ENCODE results near the gene SCRT2.

SCRT2 gene

DNA sequence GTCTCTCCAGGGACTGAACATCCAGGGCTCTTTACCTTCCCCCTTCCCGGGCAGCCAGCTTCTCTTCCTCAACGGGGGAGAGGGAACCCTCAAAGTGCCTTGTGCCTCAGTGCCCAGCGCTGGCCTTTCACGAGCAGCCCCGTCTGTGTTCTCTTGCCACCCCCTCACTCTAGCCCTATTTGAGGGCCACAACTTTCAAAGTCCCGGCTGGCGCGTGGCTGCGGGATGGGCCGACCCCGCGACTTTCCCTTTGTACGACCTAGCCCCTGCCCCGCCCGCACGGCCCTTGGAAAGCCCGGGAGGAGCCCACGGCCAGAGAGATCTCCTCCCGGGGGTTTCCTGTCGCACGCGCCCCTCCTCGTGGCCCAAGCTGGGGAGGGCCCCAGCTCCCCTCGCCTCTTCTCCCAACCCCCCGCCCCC, 559 bp downstream of the SCRT2 start:
- no peak overlapping the region for H3K4me3 ChIP-seq (ENCODE audit: low read length)
- TF ChIP-seq, protein P1, sequence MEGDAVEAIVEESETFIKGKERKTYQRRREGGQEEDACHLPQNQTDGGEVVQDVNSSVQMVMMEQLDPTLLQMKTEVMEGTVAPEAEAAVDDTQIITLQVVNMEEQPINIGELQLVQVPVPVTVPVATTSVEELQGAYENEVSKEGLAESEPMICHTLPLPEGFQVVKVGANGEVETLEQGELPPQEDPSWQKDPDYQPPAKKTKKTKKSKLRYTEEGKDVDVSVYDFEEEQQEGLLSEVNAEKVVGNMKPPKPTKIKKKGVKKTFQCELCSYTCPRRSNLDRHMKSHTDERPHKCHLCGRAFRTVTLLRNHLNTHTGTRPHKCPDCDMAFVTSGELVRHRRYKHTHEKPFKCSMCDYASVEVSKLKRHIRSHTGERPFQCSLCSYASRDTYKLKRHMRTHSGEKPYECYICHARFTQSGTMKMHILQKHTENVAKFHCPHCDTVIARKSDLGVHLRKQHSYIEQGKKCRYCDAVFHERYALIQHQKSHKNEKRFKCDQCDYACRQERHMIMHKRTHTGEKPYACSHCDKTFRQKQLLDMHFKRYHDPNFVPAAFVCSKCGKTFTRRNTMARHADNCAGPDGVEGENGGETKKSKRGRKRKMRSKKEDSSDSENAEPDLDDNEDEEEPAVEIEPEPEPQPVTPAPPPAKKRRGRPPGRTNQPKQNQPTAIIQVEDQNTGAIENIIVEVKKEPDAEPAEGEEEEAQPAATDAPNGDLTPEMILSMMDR (IDR thresholded peaks at IDR 0.05; ENCODE audit: insufficient read depth, low read depth, low read length, missing control alignments), result no peak

GRCh38 chr20:673603-674001, 2.0 kb downstream of the SCRT2 start:
- DNase-seq (ENCODE audit: low read depth), result no peak
- TF ChIP-seq, protein P1 (IDR thresholded peaks at IDR 0.05; ENCODE audit: insufficient read depth, low read depth, low read length, missing control alignments), result no peak
- H3K4me3 ChIP-seq (ENCODE audit: low read length), result no peak overlapping the region

More for the DNA sequence above, 559 bp downstream of the SCRT2 start:
- no peak for DNase-seq (ENCODE audit: low read depth)

DNA sequence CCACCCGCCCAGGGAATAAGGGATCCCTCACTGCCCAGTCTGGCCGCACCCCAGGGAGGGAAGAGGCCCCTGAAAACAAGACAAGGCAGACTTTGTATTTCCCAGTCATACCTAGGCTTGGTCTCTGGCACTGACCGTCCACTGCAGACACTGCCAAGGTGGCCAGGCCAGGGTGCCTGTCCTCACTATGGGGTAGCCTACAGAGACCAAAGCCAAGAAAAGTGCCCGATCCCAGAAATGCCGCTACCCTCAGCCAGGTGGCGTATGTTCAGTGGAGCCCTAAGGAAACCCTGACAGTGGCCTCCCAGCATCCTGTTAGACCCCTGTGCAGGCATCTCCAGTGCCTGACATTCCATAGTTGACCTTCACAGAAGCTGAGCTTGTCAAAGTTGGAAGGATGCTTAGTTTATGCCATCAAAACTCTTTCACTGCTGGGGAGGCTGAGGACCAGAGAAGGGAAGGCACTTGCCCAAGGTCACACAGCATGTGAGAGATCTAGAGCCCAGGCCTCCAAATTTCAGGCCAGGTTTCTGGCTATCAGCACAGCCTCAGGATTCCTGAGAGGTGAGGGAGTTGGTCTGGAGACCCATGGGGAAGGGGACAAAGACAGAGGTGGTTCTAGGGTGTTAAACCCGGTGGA, 2.5 kb downstream of the SCRT2 start:
- TF ChIP-seq, protein P1 (IDR thresholded peaks at IDR 0.05; ENCODE audit: insufficient read depth, low read depth, low read length, missing control alignments), result peak; percentile 18
- no peak for DNase-seq (ENCODE audit: low read depth)
- no peak overlapping the region for H3K4me3 ChIP-seq (ENCODE audit: low read length)

DNA sequence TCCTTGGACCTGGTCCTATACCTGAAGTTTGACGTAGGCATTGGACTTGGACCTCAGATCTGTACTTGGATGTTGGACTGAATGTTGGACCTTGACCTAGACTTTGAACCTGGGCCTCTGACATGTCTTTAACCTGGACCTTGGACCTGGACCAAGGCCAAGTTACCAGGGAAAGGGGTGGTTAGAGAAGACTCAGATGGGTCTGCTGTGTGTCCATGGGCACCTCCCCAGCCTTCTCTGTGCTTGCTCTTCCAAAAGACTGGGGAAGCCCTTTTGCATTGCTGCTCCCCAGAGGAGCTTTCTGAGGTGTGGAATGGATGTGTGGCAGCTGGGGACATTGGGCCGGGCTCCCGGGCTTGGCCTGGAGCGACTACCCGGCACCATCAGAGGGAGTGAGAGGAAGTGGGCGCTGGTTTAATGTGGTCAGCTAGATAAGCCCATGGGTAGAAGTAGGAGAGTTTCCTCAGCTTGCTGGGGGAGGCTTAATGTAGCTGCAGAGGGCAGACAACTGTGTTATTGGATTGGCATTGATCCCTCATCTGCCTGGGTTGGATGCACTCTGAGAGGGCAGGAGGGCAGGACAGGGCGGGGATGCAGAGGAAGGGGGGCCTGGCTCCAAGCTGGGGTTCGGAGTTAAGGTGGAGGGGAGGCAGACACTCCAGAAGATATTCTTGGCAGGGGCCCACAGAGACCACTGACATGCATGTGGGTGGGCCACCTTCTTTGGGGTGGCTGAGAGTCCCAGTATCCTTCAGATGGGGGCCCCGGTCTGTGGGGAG, 4.2 kb downstream of the SCRT2 start:
- H3K4me3 ChIP-seq (ENCODE audit: low read length), result no peak overlapping the region
- DNase-seq (ENCODE audit: low read depth), result no peak
- TF ChIP-seq, protein P1 (IDR thresholded peaks at IDR 0.05; ENCODE audit: insufficient read depth, low read depth, low read length, missing control alignments), result no peak

GRCh38 chr20:669573-669972, 6.0 kb downstream of the SCRT2 start:
- no peak overlapping the region for H3K4me3 ChIP-seq (ENCODE audit: low read length)
- no peak for DNase-seq (ENCODE audit: low read depth)
- TF ChIP-seq, protein P1 (IDR thresholded peaks at IDR 0.05; ENCODE audit: insufficient read depth, low read depth, low read length, missing control alignments), result no peak

DNA sequence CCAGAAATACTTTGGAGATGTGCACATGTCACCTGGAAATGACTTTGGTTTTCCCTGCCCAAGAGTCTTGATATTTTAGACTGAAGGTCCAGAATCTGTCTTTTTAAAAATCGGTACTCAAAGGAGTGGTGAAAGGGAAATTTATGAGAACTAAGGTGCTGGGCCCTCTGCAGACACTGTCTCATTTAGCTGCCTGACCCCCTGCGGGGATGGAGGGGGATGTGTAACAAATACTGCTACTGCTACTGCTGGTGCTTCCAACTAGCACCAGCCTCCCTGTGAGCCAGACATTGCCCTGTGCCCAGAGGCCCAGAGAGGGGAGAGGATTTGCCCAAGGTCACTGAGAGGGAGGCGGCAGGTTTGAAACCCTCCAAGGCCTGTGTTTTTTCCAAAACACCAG, 7.0 kb downstream of the SCRT2 start:
- no peak for DNase-seq (ENCODE audit: low read depth)
- no peak overlapping the region for H3K4me3 ChIP-seq (ENCODE audit: low read length)
- TF ChIP-seq, protein P1 (IDR thresholded peaks at IDR 0.05; ENCODE audit: insufficient read depth, low read depth, low read length, missing control alignments), result no peak
